Thyroid gland (tissue), 4 donors: Measurements from ENCODE around the gene TMEM239.

ENCODE experiments used
- CTCF ChIP-seq, 6 experiments: fragments of 200-600 bp in 3 of 6; fragments of 450-650 bp in 3 of 6; sonication (generic) in 3 of 6; IDR thresholded peaks; one replicate each; pipeline ENCODE4 v1.5.1; 2016 to 2019; ENCODE audit warnings: antibody characterized with exemption in 6 of 6, mild to moderate bottlenecking in 2 of 6, inconsistent platforms in 1 of 6, moderate library complexity in 1 of 6
- POLR2A ChIP-seq, 2 donors: fragments of 450-650 bp; IDR thresholded peaks; one replicate each; pipeline ENCODE4 v1.6.1; 2017; ENCODE audit warnings: antibody characterized with exemption in 2 of 2, mild to moderate bottlenecking in 2 of 2, moderate library complexity in 1 of 2

GRCh38 chr20:2866236-2866635, 50.1 kb downstream of the TMEM239 start:
- no peak for TF ChIP-seq CTCF (IDR thresholded peaks at IDR 0.05)
- TF ChIP-seq POLR2A (IDR thresholded peaks at IDR 0.05), result no peak
